Omental fat pad (tissue), 4 donors: ENCODE measurements around the gene GBP2. TPM values are rescaled to one million over a fixed set of nuclear protein-coding genes. Genes with fewer than 3 reads are reported as not detected.

ENCODE experiments used
- ATAC-seq: fragments of 150-250 bp; one replicate; pipeline ENCODE4 v1.9.1; 2016; ENCODE audit warnings: mild to moderate bottlenecking, moderate library complexity; ENCODE audit not compliant: low FRiP score
- DNase-seq: peaks from one replicate; pipeline ENCODE4 v3.0.0-alpha.2; 2019; ENCODE audit warnings: low spot score
- total RNA-seq, 4 donors: library from RNA; depleted of rRNA; stranded (reverse); fragments of >200 nt; gene quantifications; one replicate each; pipeline ENCODE4 v1.1.0, GENCODE V29; 2016
- TF ChIP-seq, protein P1 (sequence below), 3 donors: fragments of 450-650 bp; IDR thresholded peaks; one replicate each; pipeline ENCODE4 v1.5.1; 2016 to 2017; ENCODE audit warnings: antibody characterized with exemption in 3 of 3, mild to moderate bottlenecking in 3 of 3, moderate library complexity in 2 of 3

Gene GBP2
- total RNA-seq, 4 donors from 2014 or later: 66.9 to 126 (median 81.6) TPM

- peak; percentile 39 for ATAC-seq
Measured at GRCh38 chr1:89125240-89125912, 538 bp downstream of the GBP2 start.

DNA sequence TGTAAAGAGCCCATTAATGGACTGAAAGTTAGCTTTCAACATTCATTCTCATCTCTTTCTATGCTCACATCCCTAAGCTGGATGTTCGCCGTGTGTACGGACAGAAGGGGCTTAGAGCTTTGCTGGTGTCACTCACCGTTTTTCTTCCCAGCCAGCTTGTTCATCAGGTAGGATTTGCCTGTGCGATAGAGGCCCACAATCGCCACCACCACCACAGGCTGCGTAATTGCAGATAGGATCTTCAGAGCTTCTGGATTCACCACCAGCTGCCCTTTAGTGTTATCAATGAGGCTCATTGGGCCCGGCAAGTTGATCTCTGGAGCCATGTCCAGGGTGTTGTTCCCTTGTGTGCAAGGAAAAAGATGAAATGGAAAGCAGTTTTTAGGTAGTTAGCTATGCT is 4.3 kb downstream of the GBP2 start:
- ATAC-seq: no peak
- TF ChIP-seq, protein P1, sequence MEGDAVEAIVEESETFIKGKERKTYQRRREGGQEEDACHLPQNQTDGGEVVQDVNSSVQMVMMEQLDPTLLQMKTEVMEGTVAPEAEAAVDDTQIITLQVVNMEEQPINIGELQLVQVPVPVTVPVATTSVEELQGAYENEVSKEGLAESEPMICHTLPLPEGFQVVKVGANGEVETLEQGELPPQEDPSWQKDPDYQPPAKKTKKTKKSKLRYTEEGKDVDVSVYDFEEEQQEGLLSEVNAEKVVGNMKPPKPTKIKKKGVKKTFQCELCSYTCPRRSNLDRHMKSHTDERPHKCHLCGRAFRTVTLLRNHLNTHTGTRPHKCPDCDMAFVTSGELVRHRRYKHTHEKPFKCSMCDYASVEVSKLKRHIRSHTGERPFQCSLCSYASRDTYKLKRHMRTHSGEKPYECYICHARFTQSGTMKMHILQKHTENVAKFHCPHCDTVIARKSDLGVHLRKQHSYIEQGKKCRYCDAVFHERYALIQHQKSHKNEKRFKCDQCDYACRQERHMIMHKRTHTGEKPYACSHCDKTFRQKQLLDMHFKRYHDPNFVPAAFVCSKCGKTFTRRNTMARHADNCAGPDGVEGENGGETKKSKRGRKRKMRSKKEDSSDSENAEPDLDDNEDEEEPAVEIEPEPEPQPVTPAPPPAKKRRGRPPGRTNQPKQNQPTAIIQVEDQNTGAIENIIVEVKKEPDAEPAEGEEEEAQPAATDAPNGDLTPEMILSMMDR (IDR thresholded peaks at IDR 0.05): no peak
- no peak for DNase-seq

More at GRCh38 chr1:89125240-89125912, 538 bp downstream of the GBP2 start:
- DNase-seq: no peak
- TF ChIP-seq, protein P1 (IDR thresholded peaks at IDR 0.05): no peak

- no peak for DNase-seq
- ATAC-seq: no peak
- TF ChIP-seq, protein P1 (IDR thresholded peaks at IDR 0.05): no peak
Measured at GRCh38 chr1:89114662-89115061, 11.3 kb downstream of the GBP2 start.

- ATAC-seq (peak; percentile 14), DNase-seq (no peak)
- TF ChIP-seq, protein P1 (IDR thresholded peaks at IDR 0.05): no peak
Measured at GRCh38 chr1:89112871-89113613, 12.9 kb downstream of the GBP2 start.

DNA sequence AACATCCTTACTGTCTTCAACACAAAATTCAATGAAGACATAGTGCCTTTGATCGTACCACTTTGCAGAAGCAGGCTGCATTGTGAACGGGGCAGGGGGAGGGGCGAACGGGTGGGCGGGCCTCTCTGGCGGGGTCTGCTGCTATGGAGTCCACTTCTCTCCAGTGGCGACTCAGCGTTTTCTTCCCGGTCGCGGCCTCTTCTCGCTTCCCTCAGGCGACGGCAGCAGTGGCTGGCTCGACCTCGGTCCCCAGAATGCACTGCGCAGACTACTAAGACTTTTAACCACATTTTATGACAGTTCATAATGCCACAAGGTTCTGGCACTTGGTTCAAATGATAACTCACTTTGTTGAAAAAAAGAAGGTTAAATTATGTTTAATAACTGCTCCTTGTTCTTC is 21.2 kb downstream of the GBP2 start:
- no peak for DNase-seq
- no peak for ATAC-seq
- TF ChIP-seq, protein P1 (IDR thresholded peaks at IDR 0.05): no peak

- TF ChIP-seq, protein P1 (IDR thresholded peaks at IDR 0.05): no peak
- no peak for DNase-seq
- ATAC-seq: no peak
Measured at GRCh38 chr1:89104147-89104546, 21.8 kb downstream of the GBP2 start.

GRCh38 chr1:89102021-89102420 is 23.9 kb downstream of the GBP2 start:
- DNase-seq (no peak), ATAC-seq (no peak)
- TF ChIP-seq, protein P1 (IDR thresholded peaks at IDR 0.05): no peak
